Measurements from ENCODE around the gene ABCA2.

Gene ABCA2

GRCh38 chr9:137029058-137029936 lies 1.3 kb upstream of the ABCA2 start:
- peak; percentile 50 for DNase-seq (ENCODE audit: low read depth)

DNA sequence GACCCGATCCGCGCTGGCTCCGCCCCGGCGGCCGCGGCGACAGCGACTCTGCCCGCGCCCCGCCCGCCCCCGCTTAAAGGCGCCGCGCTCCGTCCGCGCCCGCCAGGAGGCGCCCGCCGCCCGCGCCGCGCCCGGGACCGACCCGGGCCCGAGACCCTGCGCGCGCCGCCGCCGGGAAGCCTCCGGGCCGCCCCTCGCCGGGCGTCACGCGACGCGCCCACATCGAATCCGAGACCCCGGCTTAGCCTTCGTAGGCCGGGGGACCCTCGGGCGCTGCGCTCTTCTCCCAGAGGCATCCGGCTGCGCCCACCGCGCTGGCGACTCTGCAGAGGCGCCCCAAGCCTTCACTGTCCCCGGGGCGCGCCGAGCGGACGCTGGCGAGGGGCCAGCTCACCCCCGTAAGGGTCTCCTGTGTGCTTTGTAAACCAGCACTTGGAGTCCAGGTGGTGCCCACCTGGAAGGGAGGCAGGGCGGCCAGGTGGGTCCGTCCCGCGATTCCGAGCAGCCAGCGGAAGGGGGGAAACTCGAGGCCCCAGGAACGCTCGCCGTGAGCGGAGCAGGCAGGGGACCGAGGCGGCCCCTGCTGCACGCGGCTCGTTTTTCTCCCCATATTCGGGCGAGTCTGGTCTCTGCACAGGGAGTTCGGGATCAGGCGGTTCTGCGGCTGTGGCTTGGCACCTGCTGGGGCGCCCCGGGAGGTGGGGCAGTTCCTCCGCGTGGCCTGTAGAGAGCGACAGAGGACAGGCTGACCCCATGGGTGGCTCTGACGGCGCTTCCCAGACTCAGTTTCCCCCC lies 423 bp upstream of the ABCA2 start:
- no peak for DNase-seq (ENCODE audit: low read depth)

DNA sequence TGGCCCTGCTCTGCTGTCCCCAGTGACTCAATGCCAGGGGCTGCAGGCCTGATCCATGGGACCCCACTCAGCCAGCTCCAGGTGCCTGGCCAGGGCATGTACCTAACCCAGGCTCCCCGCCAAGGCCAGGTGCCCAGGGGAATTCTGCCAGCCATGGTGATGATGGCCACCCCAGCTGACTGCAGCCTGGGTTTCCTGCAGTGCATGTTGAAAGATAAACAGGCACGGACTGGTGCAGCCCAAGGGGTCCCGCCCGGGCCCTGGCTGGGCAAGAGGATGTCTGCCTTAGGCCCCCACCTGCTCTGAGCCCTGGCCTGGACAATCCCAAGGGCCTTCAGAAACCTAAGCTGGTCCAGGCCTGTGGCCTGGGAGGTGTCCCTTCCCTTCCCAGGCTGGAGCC lies 1.2 kb downstream of the ABCA2 start:
- no peak for DNase-seq (ENCODE audit: low read depth)

DNA sequence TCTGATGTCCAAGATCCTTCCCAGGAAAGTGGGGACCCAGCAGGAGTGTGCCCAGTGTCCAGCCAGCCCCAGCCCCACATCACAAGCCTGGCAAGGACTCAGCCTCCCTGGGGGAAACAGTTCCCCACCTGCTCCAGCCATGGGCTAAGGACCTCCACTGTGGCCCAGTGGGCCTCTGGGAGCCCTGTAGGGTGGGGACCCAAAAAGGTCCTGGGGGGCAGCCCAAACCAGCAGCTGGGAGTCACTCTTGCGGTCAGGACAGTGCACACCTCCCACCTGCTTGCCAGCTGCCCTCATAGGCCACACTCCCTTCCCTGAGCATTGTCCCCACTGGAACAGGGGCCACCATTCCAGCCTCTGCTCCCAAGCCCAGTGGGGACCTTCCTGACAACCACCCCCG lies 1.7 kb downstream of the ABCA2 start:
- DNase-seq (ENCODE audit: low read depth): no peak

- no peak for DNase-seq (ENCODE audit: low read depth)
Observed at GRCh38 chr9:137025517-137025966, 2.5 kb downstream of the ABCA2 start.

DNA sequence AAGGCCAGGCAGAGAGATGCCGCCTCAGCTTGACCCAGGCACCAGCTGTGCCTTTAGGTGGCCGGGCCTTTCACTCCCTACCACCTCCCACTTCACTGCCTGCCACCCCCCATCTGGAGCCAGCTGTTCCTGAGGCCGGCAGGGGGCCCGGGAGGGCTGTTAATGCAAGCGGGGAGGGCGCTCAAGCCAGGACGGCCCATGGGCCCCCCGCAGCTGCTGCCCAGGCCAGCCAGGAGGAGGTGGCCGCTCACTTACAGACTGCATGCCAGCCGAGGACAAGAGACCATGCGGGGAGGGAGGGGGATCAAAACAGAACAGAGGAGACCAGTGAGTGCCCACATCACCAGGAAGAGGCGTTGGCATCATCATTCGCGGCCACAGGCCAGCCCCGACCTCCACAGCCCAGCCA lies 4.5 kb downstream of the ABCA2 start:
- DNase-seq (ENCODE audit: low read depth): no peak

GRCh38 chr9:137023157-137023556 lies 4.9 kb downstream of the ABCA2 start:
- no peak for DNase-seq (ENCODE audit: low read depth)

GRCh38 chr9:137022662-137023008 lies 5.4 kb downstream of the ABCA2 start:
- DNase-seq (ENCODE audit: low read depth): no peak

GRCh38 chr9:137021979-137022661 lies 5.9 kb downstream of the ABCA2 start:
- peak; percentile 40 for DNase-seq (ENCODE audit: low read depth)

DNA sequence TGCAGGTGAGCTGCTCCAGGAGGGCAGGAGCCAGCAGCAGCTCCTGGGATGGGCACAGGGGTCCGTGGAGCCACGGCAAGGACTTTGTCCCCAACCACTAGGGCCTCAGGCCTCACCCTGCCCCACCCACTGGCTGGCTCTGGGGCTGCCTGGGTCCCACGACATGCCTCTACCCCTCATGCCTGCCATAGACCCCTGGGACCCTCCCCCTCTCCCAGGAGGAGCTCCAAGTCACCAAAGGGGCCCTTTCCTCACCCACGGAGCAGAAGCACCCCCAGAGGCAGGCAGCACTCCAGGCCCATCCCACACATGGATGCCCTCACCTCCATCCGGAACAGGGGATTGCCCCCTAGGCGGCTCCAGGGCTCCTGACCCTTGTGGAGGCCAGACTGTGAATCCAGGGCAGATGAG lies 6.5 kb downstream of the ABCA2 start:
- no peak for DNase-seq (ENCODE audit: low read depth)

DNA sequence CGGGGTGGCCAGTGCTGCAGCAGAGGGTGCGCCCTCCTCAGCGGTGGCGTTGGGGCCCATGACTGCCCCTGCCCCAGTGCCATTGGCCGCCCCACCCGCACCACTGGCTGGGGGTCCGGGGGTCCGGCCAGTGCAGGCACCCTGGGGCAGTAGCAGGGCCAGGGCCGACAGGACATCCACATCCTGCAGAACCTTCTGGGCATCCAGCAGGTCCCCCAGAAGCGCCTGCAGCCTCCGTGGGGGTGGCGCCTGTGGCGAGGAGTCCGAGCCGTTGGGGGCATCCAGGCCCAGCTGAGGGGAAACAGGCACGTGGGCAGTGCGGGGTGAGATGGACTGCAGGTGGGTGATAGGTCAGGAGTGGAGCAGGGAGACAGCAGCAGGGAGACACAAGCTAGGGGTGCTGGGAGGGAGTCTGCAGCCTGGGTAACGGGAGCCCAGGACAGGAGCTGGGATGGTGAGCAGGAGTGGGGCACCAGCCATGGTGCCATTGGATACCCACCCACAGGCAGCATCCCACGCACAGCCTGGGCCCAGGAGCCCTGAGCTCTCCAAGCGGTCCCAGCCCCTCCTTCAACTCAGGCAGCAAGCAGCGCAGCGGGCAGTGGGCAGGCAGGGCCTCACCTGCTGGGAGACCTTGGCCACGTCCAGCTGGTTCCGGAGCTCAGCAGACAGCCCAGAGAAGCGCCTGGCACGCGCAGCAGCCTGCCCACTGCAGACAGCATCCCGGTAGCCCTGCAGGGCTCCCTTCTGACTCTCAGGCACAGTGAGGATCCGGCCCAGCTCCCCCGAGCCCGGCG lies 7.1 kb downstream of the ABCA2 start:
- DNase-seq (ENCODE audit: low read depth): no peak

- DNase-seq (ENCODE audit: low read depth): no peak
Observed at GRCh38 chr9:137019891-137020683, 8.0 kb downstream of the ABCA2 start.

GRCh38 chr9:137018761-137019559 lies 9.1 kb downstream of the ABCA2 start:
- DNase-seq (ENCODE audit: low read depth): no peak

DNA sequence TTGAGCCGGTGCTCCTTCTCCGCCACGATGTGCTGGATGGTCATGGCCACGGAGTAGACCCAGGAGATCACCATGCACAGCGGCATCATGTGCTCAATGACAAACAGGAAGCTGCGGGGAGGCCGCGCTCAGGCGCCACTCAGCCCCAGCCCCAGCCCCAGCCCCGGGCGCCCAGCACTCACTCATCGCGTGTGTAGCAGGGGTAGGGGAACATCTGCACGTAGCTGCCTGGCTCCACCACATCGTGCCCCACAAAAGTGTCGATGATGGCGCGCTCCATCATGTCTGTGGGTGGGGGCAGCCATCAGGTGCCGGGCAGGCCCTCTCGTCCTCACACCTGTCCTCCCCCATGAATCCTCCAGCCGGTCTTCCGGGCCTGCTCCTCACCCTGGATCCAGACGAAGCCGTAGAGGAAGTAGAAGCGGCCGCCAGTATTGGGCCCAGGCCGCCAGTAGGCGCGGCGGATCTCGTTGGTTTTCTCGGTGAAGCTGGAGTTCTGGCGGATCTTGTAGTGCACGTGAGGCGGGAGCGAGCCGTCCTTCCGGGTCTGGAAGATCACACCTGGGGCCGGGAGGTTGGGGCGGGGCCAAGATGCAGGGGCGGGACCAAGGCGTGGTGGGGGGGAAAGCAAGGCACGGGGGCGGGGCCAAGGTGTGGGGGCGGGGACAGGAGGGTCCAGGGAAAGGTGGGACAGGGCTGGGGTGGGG lies 10.1 kb downstream of the ABCA2 start:
- no peak for DNase-seq (ENCODE audit: low read depth)

- DNase-seq (ENCODE audit: low read depth): no peak
Observed at GRCh38 chr9:137017071-137017470, 11.0 kb downstream of the ABCA2 start.

GRCh38 chr9:137016436-137016835 lies 11.6 kb downstream of the ABCA2 start:
- no peak for DNase-seq (ENCODE audit: low read depth)

DNA sequence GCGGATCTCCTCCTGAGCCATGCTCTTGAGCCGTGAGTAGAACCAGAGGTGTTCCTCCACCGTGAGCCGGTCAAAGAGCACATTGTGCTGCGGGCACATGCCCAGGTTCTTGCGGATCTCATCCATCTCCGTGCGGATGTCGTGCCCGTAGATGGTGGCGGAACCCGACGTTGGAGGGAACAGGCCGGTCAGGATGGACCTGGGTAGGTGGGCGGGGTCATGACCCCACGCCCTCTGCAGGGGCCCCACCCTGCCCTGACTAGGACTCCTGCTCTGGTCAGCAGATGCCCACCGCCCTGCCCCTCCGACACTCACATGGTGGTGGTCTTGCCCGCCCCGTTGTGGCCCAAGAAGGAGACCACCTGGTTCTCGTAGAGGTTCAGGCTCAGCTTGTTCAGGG lies 12.1 kb downstream of the ABCA2 start:
- DNase-seq (ENCODE audit: low read depth): no peak

GRCh38 chr9:137015540-137015930 lies 12.5 kb downstream of the ABCA2 start:
- no peak for DNase-seq (ENCODE audit: low read depth)

DNA sequence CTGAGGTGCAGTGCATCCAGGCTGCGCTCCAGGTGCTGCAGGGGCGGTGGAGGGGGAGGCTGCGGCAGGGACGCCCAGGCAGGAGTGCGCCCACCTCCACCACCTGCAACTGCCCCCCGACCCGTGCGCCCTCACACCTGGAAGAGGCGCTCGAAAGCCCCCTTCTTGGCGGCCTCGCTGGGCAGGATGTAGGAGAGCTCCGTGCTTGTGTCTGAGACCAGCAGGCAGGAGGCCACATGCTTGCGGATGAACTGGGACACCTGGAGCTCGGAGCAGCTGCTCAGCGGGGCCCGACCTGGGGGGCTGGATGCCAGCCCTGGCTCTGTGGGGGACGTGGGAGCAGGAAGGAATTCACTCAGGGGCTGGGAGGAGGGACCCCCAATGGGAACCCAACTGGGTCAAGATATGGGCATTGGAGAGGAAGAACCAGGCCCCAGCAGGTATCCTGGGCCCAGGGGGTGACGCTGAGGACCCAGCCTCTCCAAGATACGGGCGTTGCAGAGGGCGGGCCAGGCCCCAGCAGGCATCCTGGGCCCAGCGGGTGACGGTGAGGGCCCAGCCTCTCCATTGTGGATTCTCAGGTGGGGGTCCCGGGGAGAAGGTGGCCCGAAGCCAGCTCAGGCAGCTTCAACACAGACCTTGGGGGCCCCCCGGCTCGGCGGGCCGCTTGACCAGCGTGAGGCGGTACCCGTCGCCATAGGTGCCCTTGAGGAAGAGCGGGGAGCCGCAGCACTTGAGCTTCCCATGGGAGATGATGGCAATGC lies 13.1 kb downstream of the ABCA2 start:
- DNase-seq (ENCODE audit: low read depth): no peak
